ENCODE data around the gene POLE.

GRCh38 chr12:132687211-132688164 is at the start of gene POLE, which contains the start of gene PXMP2:
- TF ChIP-seq POLR2A (IDR thresholded peaks at IDR 0.05) (peak in 1 of 2 donors; percentile 66), CTCF (IDR thresholded peaks at IDR 0.05) (peak in 3 of 5 experiments; percentile 13 to 57 (median 52)), EP300 (IDR thresholded peaks at IDR 0.05) (peak; percentile 72 to 82)
